Neural cell (in vitro differentiated cells): ENCODE data around the gene HACD2.

Experiments used
- EP300 ChIP-seq: fragments of 450-650 bp; conservative IDR thresholded peaks from 2 replicates; pipeline ENCODE4 v1.6.1; 2014; ENCODE audit warnings: antibody characterized with exemption, mild to moderate bottlenecking, moderate library complexity; ENCODE audit not compliant: poor library complexity, severe bottlenecking
- TF ChIP-seq, protein P1 (sequence below): fragments of 450-650 bp; IDR thresholded peaks from 2 replicates; pipeline ENCODE4 v1.5.1; 2014; ENCODE audit warnings: antibody characterized with exemption, mild to moderate bottlenecking, moderate library complexity; ENCODE audit not compliant: poor library complexity, severe bottlenecking
- TF ChIP-seq, protein P2 (sequence below): IDR thresholded peaks from 2 replicates; pipeline ENCODE4 v1.6.1; 2012; ENCODE audit warnings: borderline replicate concordance

DNA sequence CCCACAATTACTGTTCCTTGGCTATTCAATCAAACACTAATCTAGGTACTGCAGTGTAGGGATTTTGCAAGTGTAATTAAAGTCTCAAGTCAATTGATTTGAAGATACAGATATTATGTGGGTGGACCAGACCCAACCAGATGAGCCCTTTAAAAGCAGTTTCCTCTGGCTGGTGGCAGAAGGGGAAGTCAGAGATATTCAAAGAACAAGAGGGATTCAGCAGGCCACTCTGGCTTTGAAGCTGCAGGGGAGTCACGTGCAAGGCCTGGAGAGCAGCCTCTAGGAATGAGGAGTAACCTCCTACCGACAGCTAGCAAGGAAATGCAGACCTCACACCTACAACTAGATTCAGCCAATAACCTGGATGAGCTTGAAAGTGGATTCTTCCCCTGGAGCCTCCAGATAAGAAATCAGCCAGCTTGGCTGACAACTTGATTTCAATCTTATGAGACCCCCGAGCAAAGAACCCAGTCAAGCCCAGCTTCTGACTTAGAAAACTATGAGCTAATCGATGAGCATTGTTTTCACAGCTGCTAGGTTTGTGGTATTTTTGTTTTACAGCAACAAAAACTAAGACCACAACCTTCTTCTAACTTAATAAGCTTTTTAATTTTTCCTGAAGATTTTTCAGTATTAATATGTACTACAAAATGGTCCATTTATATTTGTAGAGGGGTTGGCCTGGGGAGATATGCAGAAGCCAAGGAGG lies 13.4 kb downstream of the HACD2 start:
- TF ChIP-seq, protein P1, sequence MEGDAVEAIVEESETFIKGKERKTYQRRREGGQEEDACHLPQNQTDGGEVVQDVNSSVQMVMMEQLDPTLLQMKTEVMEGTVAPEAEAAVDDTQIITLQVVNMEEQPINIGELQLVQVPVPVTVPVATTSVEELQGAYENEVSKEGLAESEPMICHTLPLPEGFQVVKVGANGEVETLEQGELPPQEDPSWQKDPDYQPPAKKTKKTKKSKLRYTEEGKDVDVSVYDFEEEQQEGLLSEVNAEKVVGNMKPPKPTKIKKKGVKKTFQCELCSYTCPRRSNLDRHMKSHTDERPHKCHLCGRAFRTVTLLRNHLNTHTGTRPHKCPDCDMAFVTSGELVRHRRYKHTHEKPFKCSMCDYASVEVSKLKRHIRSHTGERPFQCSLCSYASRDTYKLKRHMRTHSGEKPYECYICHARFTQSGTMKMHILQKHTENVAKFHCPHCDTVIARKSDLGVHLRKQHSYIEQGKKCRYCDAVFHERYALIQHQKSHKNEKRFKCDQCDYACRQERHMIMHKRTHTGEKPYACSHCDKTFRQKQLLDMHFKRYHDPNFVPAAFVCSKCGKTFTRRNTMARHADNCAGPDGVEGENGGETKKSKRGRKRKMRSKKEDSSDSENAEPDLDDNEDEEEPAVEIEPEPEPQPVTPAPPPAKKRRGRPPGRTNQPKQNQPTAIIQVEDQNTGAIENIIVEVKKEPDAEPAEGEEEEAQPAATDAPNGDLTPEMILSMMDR = no peak
- TF ChIP-seq, protein P2, sequence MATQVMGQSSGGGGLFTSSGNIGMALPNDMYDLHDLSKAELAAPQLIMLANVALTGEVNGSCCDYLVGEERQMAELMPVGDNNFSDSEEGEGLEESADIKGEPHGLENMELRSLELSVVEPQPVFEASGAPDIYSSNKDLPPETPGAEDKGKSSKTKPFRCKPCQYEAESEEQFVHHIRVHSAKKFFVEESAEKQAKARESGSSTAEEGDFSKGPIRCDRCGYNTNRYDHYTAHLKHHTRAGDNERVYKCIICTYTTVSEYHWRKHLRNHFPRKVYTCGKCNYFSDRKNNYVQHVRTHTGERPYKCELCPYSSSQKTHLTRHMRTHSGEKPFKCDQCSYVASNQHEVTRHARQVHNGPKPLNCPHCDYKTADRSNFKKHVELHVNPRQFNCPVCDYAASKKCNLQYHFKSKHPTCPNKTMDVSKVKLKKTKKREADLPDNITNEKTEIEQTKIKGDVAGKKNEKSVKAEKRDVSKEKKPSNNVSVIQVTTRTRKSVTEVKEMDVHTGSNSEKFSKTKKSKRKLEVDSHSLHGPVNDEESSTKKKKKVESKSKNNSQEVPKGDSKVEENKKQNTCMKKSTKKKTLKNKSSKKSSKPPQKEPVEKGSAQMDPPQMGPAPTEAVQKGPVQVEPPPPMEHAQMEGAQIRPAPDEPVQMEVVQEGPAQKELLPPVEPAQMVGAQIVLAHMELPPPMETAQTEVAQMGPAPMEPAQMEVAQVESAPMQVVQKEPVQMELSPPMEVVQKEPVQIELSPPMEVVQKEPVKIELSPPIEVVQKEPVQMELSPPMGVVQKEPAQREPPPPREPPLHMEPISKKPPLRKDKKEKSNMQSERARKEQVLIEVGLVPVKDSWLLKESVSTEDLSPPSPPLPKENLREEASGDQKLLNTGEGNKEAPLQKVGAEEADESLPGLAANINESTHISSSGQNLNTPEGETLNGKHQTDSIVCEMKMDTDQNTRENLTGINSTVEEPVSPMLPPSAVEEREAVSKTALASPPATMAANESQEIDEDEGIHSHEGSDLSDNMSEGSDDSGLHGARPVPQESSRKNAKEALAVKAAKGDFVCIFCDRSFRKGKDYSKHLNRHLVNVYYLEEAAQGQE = no peak
- TF ChIP-seq EP300 = no peak
